Upper lobe of right lung (tissue), 1 donor: ENCODE measurements around the gene GRHL3. TPM values are rescaled to one million over a fixed set of nuclear protein-coding genes. Genes with fewer than 3 reads are reported as not detected.

Source experiments
- ATAC-seq: fragments of 200-7000 bp; cut with Tn5 transposase; one replicate; pipeline ENCODE4 v1.9.1; 2020; ENCODE audit warnings: mild to moderate bottlenecking, moderate library complexity
- DNase-seq: peaks from one replicate; pipeline ENCODE4 v3.0.0-alpha.2; 2020
- H3K27ac ChIP-seq: fragments of 200-600 bp; one replicate; pipeline ENCODE4 v1.8.0; 2022
- H3K27me3 ChIP-seq: fragments of 200-600 bp; one replicate; pipeline ENCODE4 v1.8.0; 2022; ENCODE audit warnings: mild to moderate bottlenecking
- H3K36me3 ChIP-seq: fragments of 200-600 bp; one replicate; pipeline ENCODE4 v1.8.0; 2022
- H3K4me1 ChIP-seq: fragments of 200-600 bp; one replicate; pipeline ENCODE4 v1.8.0; 2022
- H3K4me3 ChIP-seq: fragments of 200-600 bp; one replicate; pipeline ENCODE4 v1.8.0; 2022; ENCODE audit warnings: mild to moderate bottlenecking
- H3K9me3 ChIP-seq: fragments of 200-600 bp; one replicate; pipeline ENCODE4 v1.8.0; 2022
- intact Hi-C: fragments of 100-400 bp; cut with DNase I; formaldehyde crosslinking; loops from one replicate; pipeline ENCODE4 v1.11.0; 2022
- total RNA-seq: library from RNA; stranded (reverse); fragmentation: NEBNext Ultra II Directional; extraction: Animal tissue kit (Norgen Biotek cat#: 25700); gene quantifications from one replicate; pipeline ENCODE4 v1.2.1, GENCODE V29; 2021
- TF ChIP-seq, protein P1 (sequence below): fragments of 200-600 bp; IDR thresholded peaks from one replicate; pipeline ENCODE4 v1.8.0; 2022; ENCODE audit warnings: antibody characterized with exemption
- donor health status: DM: no; HTN: yes; CAD: no; lungs with severe emphysema.

Gene GRHL3
- total RNA-seq, 1 donor from 2014 or later: 0.55 TPM

DNA sequence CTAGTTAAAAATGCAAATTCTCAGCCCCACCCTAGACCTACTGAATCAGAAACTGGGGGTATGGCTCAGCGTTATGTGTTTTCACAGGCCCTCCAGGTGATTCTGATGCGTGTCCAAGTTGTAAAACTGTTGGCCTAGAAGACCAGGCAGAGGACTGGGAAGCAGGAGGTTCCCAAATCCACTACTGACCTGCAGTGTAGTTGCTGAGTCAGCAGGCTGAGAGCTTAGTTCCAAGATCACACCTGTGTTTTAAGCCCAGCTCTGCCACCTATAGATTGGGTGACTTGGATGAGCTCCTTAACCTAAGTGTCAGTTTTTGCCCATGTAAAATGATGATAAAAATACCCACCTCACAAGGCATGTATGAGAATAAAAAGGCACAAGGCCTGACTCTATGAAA, 4.1 kb downstream of the GRHL3 start:
- Histone ChIP-seq H3K4me3 (no peak overlapping the region), H3K27me3 (peaks cover 3% of the 10 kb centered on the region), H3K36me3 (no peaks in the 10 kb centered on the region), H3K27ac (no peak overlapping the region), H3K4me1 (peaks cover 8% of the 10 kb centered on the region), H3K9me3 (no peaks in the 10 kb centered on the region)
- intact Hi-C loops: no loop called here
- TF ChIP-seq, protein P1, sequence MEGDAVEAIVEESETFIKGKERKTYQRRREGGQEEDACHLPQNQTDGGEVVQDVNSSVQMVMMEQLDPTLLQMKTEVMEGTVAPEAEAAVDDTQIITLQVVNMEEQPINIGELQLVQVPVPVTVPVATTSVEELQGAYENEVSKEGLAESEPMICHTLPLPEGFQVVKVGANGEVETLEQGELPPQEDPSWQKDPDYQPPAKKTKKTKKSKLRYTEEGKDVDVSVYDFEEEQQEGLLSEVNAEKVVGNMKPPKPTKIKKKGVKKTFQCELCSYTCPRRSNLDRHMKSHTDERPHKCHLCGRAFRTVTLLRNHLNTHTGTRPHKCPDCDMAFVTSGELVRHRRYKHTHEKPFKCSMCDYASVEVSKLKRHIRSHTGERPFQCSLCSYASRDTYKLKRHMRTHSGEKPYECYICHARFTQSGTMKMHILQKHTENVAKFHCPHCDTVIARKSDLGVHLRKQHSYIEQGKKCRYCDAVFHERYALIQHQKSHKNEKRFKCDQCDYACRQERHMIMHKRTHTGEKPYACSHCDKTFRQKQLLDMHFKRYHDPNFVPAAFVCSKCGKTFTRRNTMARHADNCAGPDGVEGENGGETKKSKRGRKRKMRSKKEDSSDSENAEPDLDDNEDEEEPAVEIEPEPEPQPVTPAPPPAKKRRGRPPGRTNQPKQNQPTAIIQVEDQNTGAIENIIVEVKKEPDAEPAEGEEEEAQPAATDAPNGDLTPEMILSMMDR: no peak
- DNase-seq: no peak
- ATAC-seq: no peak

DNA sequence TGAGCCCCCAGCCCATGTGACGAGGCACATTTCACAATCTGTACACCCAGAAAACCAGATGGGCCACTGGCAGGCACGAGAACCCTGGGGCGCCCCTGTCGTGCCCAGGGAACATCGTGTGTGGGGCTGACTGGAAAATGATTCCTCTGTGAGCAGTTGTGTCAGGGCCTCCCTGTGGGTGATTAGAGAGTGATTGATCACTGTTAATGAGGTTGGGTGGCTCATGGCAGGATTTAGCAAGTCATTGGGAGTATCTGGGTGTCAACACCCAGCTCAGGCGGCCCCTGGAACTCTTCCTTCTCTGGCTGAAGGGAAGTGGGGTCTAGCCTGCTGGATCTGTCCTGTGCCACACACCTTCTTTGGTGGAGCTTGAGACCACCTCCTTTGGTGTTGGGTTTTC, 5.7 kb downstream of the GRHL3 start:
- Histone ChIP-seq H3K4me1 (no peaks in the 10 kb centered on the region), H3K27me3 (peaks cover 3% of the 10 kb centered on the region), H3K27ac (no peak overlapping the region), H3K36me3 (no peaks in the 10 kb centered on the region), H3K4me3 (no peak overlapping the region), H3K9me3 (no peaks in the 10 kb centered on the region)
- DNase-seq (no peak), ATAC-seq (no peak)
- intact Hi-C loops: no loop called here
- TF ChIP-seq, protein P1: no peak

DNA sequence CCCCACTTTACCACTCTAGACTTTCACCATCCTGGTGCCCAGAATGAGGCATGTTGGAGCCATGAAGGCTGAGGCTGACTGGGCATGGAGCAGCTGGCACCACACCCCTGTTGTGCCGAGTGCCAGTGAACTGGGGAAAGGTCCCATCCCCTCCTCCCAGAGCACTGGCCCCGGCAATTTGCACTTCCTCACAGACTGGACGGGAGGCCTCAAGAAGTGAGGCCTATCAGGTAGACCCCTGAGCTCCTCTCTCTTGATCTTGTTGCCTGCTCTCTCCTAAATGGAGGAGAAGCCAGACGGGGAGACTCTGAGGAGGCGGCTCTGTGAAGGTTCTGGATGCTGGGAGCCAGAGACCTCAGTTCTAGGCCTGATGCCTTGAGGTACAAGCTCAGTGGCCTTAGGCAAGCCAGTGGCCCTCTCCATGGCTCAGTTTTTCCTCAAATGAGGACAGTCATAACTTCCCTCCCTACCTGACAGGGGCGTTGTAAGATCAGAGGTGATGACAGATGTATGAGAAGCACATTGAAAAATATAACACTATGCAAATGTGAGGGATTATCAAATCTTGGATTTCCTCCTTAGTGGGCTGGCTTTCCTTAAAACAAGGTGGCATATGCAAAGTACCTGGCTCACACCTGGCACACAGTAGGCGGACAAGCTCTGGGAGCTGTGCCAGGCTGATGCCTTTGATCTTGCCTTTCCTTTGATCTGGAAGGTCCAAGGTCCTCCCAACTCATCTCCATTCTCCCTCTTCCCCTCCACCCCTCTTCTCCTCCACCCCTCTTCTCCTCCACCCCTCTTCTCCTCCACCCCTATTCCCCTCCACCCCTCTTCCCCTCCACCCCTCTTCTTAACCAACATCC, 6.7 kb downstream of the GRHL3 start:
- no peak for DNase-seq
- ATAC-seq: no peak
- Histone ChIP-seq H3K36me3 (no peaks in the 10 kb centered on the region), H3K9me3 (no peaks in the 10 kb centered on the region), H3K27ac (no peak overlapping the region), H3K27me3 (peaks cover 3% of the 10 kb centered on the region), H3K4me1 (no peaks in the 10 kb centered on the region), H3K4me3 (no peak overlapping the region)
- TF ChIP-seq, protein P1: no peak
- intact Hi-C loops: no loop called here

DNA sequence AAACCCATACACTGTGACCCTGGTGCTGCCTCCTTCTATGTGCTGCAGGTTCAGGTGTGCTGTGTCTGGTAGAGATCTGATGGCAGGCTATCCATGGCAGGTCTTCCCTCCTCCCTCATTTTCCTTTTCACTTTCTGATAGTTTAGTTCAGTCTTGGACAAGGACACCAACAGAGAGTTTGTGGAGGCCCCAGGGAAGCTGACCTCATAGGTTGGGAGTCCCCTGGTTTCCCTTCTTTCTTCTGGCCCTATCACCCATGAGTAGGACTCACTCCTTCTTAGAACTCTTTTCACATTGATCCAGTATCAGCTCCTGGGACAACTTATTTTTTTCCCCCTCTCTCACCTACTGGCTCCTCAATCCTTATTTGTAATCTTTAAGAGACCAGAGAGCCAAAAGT, 8.3 kb downstream of the GRHL3 start:
- no peaks in the 10 kb centered on the region for H3K9me3 ChIP-seq
- TF ChIP-seq, protein P1: no peak
- DNase-seq (no peak), ATAC-seq (no peak)
- H3K4me3 ChIP-seq: no peak overlapping the region
- intact Hi-C loops: no loop called here
- no peaks in the 10 kb centered on the region for H3K27me3 ChIP-seq
- H3K27ac ChIP-seq: no peak overlapping the region
- H3K36me3 ChIP-seq: no peaks in the 10 kb centered on the region
- no peaks in the 10 kb centered on the region for H3K4me1 ChIP-seq

DNA sequence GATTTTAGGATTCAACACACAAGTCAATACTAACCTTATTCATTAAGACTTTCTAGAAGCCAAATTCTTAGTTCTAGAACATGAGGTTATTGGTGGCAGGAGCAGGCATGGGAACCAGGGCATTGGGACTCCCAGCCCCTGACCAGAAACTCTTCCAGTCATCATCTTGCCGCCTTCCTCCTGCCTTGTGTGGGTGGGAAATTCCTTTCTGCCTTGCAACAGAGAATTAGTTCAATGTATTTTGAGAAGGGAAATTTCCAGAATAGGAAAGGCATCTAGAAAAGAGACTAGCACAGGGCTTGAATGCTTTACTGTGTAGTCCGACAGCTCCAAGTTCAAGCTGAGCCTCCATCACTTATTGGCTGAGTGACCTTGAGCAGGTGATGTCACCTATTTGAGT, 8.7 kb downstream of the GRHL3 start:
- no peaks in the 10 kb centered on the region for H3K4me1 ChIP-seq
- intact Hi-C loops: no loop called here
- H3K27ac ChIP-seq: no peak overlapping the region
- H3K27me3 ChIP-seq: no peaks in the 10 kb centered on the region
- ATAC-seq (no peak), DNase-seq (no peak)
- H3K4me3 ChIP-seq: no peak overlapping the region
- H3K36me3 ChIP-seq: no peaks in the 10 kb centered on the region
- TF ChIP-seq, protein P1: no peak
- no peaks in the 10 kb centered on the region for H3K9me3 ChIP-seq
